NOMO-1 treated with DMSO at 0.1 percent for 48 hours (cell line): ENCODE data around the gene RNF141.

Source experiments
- DNase-seq: peaks from one replicate; lab custom pipeline; 2025; ENCODE audit not compliant: unreplicated experiment; lab: John Stamatoyannopoulos, UW

The RNF141 gene

DNA sequence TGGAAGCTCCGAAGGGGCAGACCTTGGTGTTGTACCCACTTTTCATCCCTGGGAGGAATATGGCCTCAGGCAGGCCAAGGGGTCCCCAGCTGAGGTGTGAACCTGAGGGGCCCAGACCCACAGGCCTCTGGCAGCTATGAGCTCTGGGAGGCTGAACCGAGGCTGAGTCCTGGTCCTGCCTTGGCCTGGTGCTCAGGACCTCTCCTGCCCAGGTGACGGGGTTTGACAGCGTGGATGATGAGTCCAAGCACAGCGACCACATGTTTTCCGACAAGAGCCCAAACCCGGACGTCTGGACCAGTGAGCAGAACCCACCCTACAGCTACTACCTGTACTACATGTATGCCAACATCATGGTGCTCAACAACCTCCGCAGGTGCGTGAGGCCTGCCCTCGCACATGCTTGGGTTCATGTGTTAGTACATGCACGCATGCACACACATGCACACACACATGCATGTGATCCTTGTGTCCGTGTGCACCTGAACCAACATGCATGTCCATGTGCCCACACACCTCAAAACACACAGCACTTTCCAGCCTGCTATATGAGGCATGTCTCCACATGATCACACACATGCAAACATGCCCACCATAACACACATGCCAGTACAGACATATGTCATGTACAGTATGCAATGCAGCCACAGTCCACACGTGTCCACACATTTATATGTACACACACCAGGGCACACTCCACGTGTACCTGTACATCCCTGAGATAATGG lies 40.9 kb downstream of the RNF141 start:
- no peak for DNase-seq

DNA sequence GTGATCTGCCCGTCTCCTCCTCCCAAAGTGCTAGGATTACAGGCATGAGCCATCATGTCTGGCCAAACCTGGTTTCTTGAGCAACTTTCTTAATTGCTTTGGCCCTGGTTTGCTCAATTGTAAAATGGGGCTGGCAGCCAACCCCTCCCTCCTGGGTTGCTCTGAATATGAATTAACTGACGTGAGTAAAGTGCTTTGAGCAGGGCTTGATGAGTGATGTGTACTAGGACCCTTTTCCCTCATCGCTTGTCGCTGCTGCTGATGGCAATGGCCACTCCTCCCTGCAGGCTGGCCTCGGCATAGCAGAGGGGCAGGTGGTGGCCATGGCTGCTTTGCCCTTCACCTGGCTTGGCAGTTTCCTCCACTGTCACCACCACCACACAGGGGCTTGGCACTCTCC lies 41.5 kb downstream of the RNF141 start:
- DNase-seq: peak; percentile 32

DNA sequence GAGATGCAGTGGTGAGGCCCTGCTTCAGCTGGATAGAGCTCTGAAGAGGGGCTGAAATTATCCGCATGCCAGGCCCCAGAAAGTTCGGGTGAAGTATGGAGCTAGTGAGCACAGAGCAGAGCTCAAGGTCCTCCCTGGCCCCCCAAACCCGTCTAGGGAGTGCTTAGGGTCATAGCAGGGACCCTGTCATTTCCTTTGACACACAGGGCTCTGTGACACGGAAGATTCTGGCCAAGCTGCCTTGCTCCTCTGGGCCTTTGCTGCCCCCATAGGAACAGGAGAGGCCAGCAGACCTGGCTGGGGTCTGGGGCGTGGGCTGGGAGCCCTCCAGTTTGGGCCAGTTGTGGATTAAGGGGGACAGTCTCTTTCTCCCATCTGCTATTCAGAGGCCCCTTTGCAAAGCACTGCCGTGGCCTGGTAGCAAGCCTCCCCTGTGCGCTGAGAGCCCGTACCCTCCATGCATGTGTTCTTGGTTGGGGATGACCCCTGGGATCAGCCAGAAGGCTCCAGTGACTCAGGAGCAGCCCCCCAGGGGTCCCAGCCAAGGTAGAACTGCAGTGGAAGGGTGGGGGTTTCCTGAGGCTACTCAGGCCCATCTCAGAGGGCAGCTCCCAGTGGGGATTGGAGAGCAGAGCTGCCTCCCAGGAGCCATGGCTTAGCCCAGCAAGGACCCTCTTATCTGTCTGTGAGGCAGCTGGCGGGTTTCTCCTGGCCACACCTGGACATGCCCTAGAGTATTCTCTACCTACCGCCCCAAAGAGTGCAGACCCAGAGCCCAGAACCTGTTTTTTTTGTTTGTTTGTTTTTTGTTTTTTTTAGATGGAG lies 42.3 kb downstream of the RNF141 start:
- DNase-seq: no peak

DNA sequence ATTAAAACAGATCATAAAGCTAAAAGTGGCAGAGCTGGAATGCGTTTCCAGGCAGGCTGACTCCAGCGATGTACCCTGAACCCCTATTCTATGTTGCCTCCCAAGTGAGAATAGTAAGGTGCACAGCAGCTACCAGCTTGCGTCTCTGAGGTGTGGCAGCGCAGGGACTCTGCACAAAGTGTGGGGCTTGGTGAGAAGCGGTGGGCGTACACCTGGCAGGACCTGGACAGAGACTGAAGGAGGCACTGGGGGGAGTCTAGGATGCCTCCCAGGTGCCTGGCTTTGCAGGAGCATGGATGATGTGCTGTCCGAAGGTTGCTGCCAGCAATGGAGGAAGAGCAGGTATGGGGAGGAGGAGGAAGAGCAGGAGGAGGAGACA lies 43.0 kb downstream of the RNF141 start:
- no peak for DNase-seq

DNA sequence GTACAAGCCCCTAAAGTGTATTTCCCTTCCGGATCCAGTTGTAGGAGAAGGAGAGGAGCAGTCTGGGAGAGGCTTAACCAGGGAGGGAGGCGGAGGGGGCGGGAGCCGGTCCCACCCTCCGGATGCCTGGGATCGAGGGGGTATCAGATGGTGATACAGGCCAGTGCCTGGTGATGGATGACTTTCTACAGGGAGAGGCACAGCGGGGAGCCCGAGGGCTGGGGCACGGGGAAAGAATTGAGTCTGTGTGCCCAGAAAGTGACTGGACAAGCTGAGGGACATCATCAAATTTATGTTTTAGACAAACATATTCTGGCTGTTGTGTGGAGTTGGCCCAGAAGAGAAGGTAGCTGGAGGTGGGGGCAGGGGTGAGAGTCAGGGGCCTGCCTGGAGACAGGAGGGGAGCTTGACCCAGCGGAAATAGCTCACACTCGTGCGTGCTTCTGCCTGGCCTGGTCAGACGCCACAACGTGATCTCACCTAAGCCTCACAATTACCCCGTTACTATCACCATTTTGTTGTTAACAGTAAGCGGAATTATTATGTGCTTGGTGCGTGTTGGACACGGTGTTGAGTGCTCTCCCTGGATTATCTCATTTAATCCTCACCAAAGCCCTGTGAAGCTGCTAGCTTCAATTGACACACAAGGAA lies 43.5 kb downstream of the RNF141 start:
- DNase-seq: no peak

DNA sequence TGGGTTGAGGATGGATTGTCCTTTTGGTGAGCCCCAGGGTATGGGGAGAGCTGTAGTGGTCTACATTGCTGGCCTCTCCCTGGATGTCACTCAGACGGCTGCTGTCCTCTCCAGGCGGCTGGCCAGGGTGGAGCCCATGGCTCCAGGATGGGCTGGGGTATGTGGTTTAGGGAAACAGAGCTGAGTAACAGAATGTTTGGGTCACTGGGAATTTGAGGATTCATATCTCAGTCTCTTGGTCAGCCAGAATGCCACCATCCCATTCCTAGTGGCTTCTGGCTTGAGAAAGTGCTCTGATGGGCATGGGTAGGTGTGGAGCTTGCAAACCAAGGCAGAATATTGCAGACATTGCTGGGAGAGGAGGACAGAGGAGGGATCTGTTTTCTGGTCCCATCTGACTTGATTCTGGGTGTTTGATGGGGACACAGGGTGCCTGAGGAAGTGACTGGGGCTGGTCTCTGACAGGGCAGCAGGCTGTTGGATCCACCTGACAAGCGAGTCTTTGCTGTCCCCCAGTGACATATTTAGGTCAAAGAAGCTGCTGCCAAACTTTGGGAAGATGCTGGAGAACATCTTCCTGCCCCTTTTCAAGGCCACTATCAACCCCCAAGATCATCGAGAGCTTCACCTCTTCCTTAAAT lies 44.6 kb downstream of the RNF141 start:
- DNase-seq: no peak

DNA sequence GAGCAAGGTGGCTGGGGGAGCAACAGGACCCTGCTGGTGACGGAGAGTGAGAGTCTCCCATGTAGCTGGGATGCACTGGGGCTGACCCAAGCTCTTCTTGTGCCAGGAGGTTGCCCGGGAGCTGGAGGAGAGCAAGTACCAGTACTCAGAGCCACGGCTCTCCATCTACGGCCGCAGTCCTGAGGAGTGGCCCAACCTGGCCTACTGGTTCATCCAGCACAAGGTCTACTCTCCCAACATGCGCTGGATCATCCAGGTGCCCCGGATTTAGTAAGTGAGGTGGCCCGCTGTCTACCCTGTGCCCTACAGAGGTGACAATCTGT lies 45.6 kb downstream of the RNF141 start:
- DNase-seq: no peak

DNA sequence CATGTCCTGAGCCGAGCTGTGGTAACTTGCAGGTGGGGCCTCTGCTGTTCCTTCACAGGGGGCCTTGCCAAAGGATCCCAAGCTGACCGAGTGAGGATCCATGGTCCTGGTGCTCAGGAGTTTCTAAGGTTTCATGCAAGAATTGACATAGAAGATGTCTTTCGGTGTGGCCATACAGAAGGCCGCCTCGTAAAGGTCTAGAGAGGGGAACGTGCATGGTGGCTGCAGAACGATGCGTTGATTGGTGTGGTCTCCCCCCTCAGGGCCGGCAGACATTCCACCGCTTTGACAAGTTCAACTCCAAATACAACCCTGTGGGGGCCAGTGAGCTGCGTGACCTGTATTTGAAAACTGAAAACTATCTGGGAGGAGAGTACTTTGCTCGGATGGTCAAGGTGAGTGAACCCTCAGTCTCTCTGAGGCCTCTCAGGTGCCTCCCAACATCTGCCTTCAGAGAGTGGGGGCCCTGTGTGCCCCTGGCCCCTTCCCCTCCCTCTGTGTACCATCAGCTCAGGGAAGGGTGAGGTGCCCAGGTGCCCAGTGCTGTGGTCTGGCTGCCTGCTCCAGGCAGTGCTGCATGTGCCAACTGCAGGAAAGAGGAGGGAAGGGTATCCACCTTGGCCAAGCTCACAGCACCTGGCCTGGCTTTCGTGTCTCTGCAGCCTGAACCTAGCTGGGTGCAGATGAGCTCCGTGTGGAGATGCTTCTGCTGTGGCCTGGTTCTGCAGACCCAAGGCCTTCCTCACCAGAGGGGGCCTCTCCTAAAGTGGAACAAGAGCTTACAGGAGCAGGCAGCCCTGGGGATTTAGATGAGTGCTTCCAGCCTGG lies 46.1 kb downstream of the RNF141 start:
- DNase-seq: no peak

DNA sequence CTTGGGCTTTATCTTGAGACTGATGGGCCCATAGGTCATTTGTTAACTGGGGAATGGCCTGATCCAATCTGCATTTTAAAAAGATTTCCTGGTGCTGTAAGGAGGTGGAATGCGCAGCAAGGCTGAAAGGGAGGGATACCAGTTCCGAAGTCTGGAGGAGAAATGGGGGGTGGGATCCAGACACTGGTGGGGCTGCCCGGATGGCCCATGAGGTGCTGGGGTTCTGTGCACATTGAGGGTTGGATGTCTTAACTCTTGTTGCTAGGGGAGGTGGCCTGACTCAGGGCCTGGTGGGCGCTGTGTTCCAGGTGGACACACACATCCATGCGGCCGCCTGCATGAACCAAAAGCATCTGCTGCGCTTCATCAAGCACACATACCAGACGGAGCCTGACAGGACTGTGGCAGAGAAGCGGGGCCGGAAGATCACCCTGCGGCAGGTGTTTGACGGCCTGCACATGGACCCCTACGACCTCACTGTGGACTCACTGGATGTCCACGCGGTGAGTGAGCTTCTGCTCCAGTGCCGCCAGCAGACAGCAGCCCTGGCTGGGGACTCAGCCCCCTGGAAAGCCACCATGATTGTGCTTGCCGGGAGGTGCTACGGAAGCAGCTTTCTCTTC lies 47.8 kb downstream of the RNF141 start:
- no peak for DNase-seq

DNA sequence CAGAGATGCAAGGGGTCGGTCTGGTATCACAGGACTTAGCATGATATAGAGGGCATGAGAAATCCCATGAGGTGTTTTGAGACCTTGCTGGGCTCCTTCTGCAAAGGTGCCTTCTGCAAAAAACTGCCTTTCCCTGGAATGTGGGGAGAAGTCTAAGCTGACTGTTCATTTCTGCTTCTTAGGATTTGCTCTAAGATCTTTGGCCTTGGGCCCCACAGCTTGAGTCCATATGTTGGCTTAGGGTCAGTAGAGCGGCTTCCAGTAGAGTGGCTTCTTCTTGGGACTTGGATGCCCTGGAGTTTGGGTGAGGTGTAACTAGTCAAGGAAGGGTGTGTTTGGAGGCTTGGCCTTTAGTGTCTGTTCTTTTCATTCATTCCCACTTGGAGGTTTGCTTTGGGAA lies 48.9 kb downstream of the RNF141 start:
- no peak for DNase-seq

DNA sequence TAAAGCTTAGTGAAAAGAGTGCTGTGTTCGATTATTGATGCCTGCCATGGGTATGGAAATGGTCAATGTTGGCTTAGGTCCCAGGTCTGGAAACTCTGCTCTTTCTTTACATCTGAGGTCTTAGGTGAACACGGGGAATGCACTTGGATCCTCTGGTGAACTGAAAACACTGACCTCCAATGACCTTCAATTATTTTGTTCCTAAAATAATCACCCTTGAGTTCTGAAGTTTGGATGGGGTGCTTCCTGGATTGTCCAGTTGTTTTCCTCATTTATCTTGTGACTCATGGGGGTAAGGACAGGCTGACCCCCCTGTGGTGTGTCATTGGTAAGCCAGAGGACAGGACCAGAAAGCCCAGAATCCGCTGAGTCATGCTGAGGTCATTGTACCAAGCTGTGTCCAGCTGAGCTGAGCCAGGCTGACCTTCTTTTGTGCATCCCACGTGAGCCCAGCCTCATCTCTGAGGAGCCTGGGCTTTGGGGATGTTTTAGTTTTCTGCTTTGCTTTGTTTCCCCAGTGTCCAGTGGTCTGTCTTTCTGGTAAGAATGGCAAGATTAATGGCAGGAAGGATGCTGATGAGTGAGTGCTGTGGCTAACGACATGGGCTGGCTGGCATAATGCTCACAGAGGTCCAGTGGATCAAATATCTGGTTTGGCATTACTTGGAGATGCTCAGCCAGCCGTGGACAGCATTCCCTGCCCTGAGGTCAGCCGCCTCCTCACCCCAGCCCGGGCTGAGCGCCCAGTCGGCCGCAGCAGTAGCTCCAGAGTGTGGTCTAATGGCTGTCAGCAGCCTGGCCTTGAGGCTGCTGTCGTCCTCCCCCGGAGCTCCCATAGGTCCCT lies 50.4 kb downstream of the RNF141 start:
- no peak for DNase-seq

DNA sequence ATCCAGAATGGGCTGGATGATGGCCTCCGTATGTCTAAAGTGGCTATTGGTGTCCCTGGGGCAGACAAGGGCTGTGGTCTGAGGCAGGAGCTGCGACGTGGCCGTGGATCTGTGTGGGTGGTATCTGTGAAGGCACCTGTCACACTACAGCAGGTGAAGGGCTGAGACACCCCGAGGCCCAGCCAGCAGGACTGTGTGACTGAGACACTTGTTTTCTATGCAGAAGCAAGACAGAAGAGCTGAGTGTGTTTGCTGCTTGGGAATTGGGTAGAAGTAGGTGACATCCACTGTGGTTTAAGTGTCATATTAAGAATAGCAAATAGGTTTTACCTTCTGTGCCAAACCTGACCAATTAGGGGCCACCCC lies 51.0 kb downstream of the RNF141 start:
- DNase-seq: no peak

DNA sequence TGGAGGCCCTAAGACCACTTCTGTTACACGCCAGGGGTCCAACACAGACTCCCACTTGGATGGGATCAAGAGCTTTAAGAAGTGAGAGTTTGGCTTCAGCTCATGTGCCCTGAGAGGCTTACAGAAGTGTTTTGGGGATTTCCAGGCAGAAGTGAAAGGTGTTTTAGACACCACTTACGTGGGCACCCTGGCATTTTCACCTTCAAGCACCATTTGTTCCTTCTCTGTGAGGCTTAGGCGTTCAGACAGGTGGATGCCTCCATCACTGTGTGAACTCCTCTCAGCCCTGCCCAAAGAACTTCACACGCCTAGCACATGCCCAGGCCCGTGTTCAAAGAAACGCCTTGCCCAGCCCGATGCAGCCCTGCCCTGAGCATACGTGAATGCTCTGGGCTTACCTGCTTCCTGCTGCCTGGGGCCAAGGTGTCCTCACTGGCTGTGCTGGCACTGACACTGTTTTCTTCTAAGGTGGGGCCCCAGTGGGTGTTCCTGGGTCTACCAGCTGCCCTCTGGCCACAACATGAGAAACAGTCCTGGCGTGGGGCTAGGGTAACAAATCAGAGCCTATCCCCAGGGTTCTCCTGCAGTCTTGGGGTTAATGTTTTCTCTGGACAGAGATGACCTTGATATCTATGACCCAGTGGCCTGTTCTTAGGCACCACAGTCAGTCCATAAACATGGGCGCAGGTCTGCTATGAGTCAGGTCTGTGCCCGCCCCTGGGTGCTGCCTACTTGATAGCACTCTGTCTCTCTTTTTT lies 51.9 kb downstream of the RNF141 start:
- DNase-seq: no peak

DNA sequence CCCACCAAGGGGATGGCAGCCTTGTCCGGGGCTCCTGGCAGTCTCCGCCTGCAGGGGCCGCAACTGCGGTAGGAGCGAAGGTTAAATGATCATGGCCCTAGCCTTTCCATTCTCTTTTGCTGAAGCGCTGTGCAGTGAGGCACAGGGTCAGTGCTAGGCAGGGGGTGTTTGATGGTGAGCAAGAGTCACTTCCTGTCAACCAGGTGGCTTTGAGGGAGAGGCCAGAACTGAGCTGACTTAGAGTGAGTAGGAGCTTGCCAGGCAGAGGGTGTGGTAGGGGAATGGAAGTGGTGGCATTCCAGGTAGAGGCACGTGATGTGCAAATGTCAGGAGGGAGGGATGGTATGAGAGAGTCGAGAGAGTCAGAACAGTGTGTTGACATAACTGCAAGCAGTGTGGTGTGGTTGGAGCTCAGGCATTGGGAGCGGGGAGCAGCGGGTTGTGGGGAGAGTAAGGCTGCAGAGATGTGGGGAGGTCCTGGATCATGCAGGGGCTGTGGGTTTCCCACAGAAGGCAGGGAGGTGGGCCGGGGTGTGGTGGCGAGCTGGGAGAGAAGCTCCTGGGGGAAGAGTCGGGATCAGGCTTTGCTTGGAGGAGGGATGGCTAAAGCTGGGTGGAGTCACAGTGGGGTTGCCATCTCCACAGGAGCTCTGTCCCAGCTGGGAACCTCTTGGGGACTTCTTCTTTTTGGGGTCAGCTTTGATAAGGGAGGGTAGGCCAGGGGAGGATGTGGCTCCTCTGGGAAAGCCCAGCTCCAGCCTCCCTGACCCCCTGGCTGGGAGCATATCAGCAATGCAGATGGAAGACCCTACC lies 52.7 kb downstream of the RNF141 start:
- DNase-seq: no peak

DNA sequence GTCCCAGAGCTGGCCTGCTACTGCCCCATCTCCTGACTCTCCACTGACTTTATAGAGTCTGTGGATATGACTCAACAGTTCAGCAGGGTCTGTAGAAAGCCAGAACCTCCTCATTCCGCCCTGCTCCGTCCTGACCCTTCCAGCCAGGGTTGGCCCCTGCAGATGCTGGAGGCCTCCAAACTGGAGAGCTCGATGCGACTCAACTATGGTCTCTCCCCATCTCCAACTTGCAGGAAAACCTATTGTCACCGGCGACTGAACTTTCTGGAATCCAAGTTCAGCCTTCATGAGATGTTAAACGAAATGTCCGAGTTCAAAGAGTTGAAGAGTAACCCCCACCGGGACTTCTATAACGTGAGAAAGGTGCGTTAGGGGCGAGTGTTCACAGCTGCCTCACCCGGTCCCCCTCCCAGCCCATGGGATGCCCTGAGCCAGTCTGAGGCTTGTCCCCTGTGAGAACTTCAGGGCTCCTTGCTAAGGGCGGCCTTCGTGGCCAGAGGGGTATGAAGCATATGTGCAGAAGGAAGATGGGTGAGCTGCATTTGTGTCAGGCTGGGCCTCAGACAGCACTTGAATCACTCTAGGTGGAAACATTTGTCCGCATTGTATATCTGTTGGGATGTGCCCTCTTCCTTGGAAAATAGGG lies 53.9 kb downstream of the RNF141 start:
- DNase-seq: no peak

DNA sequence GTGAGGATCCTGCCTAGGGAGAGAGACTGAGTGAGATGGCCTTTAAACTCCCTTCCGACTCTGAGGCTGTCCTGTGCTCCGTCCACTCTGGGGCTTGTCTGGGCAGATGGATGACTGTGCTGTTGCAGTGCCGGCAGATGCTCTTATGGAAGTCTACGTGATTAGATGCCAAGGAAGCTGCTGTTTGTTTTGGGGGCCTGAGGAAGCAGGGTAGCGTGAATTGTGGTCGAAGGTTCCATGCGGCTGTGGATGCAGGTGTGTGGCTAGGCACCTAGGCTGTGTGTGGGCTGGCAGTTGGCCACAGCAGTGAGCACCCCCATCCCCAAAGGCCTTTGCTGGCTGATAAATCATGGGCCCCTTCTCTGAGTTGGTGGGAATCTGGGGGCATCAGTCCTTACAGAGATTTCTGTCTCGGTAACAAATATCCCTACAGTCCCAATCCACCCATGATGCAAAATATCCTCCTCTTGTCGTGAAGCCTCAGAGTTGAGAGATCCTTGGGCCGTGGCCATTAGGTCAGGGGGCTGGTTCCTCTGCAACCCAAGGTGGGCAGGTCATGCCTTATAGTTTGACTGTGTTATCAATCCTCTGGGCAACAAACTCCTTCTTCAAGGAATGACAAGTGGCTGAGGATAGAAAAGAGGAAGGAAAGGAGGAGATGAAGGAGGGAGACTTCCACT lies 54.7 kb downstream of the RNF141 start:
- no peak for DNase-seq

DNA sequence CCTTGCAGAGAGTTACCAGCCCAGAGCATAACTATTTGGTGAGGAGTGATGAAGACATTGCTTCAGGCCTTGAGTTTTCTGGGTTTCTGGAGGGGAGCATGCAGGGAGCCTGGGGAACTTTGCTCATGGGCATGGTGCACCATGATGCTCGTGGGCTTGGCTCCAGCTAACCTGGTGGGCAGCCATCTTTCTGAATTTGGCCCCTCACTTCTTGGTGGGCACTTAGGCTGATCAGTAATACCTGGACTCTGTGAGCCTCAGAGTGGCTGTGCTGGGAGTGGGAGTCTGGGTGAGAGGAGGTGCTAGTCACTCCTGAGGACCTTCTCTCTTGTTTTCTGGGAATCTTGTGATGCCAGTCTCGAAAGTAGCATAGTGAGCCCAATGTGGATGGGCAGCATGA lies 55.3 kb downstream of the RNF141 start:
- no peak for DNase-seq
